Measurements from ENCODE around the gene PCGF6. TPM values are rescaled to one million over a fixed set of nuclear protein-coding genes. Genes with fewer than 3 reads are reported as not detected.

The PCGF6 gene
- total RNA-seq, 1 donor from 2014 or later = 8.3 TPM

DNA sequence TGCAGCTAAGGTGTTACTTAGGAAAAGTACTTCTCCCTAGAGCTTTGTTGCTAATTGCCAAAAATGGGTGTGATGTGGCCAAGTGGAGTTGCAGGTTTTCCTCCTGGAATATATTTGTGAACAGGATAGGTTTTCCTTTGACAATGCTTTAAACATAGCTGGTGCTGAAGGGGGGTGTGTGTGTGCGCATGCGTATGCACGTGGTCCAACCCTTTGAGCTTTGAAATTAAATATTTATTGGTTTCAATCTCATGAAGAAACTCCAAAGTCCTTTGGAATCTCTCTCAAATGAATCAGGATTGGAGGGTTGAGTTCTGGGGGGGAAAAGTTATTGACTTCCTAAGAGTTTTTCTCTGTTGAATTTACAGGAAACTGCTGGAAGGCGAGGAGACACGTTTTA is 62.9 kb downstream of the PCGF6 start:
- no peak for DNase-seq (ENCODE audit: extremely low spot score in 2 of 2)
- no peaks in the 10 kb centered on the region for H3K9me3 ChIP-seq
- H3K36me3 ChIP-seq = no peaks in the 10 kb centered on the region
- TF ChIP-seq POLR2AphosphoS5 (IDR thresholded peaks at IDR 0.05; ENCODE audit: insufficient read depth in 1 of 2, low read depth in 1 of 2) (no peak), POLR2A (IDR thresholded peaks at IDR 0.05) (no peak)
- TF ChIP-seq, protein P1, sequence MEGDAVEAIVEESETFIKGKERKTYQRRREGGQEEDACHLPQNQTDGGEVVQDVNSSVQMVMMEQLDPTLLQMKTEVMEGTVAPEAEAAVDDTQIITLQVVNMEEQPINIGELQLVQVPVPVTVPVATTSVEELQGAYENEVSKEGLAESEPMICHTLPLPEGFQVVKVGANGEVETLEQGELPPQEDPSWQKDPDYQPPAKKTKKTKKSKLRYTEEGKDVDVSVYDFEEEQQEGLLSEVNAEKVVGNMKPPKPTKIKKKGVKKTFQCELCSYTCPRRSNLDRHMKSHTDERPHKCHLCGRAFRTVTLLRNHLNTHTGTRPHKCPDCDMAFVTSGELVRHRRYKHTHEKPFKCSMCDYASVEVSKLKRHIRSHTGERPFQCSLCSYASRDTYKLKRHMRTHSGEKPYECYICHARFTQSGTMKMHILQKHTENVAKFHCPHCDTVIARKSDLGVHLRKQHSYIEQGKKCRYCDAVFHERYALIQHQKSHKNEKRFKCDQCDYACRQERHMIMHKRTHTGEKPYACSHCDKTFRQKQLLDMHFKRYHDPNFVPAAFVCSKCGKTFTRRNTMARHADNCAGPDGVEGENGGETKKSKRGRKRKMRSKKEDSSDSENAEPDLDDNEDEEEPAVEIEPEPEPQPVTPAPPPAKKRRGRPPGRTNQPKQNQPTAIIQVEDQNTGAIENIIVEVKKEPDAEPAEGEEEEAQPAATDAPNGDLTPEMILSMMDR (IDR thresholded peaks at IDR 0.05) = no peak
- H3K4me1 ChIP-seq = no peaks in the 10 kb centered on the region
- H3K27ac ChIP-seq = no peak overlapping the region
- H3K4me3 ChIP-seq = no peak overlapping the region
- H3K27me3 ChIP-seq = no peaks in the 10 kb centered on the region
- intact Hi-C loops (cut with DNase I) = no loop called here

DNA sequence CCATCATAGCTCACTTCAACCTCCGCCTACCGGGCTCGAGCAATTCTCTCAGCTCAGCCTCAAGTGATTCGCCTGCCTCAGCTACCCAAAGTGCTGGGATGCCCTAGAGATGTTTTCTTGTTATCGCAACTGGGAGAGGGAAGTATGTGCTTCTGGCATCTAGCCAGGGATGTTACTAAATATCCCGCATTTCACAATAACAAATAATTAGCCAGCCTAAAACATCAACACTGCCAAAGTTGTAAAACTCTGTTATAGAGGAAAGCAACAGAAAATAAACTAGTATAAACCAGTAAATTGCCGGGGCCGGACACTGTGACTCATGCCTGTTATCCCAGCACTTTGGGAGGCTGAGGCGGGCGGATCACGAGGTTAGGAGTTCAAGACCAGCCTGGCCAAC is 66.8 kb downstream of the PCGF6 start:
- Histone ChIP-seq H3K27ac (no peak overlapping the region), H3K27me3 (no peaks in the 10 kb centered on the region), H3K4me3 (no peak overlapping the region), H3K9me3 (no peaks in the 10 kb centered on the region), H3K4me1 (no peaks in the 10 kb centered on the region), H3K36me3 (no peaks in the 10 kb centered on the region)
- intact Hi-C loops (cut with DNase I) = no loop called here
- DNase-seq (ENCODE audit: extremely low spot score in 2 of 2) = no peak
- TF ChIP-seq POLR2AphosphoS5 (IDR thresholded peaks at IDR 0.05; ENCODE audit: insufficient read depth in 1 of 2, low read depth in 1 of 2) = no peak
- TF ChIP-seq, protein P1 (IDR thresholded peaks at IDR 0.05) = no peak

DNA sequence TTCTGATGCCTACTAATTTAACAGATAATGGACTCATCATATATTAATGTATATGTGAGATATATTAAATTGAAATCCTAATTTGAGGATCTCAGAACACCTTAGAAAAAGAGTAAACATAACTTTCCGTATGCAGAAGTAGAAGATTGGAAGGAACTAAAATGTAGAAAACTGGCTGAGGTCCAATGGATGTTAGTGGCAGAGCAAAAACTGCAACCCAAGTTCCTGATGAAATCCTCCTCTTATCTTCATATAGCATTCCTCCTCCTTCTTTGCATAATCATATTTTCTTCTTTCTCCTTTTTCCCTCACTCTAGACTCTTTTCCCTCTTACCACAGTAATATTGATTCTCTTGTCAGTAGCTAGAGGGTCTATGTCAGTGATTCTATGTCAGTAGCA is 68.0 kb downstream of the PCGF6 start:
- no peak for TF ChIP-seq POLR2A (IDR thresholded peaks at IDR 0.05)
- TF ChIP-seq, protein P1 (IDR thresholded peaks at IDR 0.05) = no peak
- TF ChIP-seq POLR2AphosphoS5 (IDR thresholded peaks at IDR 0.05; ENCODE audit: insufficient read depth in 1 of 2, low read depth in 1 of 2) = no peak
- no peaks in the 10 kb centered on the region for H3K36me3 ChIP-seq
- no peak for DNase-seq (ENCODE audit: extremely low spot score in 2 of 2)
- H3K9me3 ChIP-seq = no peaks in the 10 kb centered on the region
- H3K27me3 ChIP-seq = peaks cover 5% of the 10 kb centered on the region
- peaks cover 2% of the 10 kb centered on the region for H3K4me1 ChIP-seq
- H3K4me3 ChIP-seq = no peak overlapping the region
- intact Hi-C loops (cut with DNase I) = no loop called here
- H3K27ac ChIP-seq = no peak overlapping the region

DNA sequence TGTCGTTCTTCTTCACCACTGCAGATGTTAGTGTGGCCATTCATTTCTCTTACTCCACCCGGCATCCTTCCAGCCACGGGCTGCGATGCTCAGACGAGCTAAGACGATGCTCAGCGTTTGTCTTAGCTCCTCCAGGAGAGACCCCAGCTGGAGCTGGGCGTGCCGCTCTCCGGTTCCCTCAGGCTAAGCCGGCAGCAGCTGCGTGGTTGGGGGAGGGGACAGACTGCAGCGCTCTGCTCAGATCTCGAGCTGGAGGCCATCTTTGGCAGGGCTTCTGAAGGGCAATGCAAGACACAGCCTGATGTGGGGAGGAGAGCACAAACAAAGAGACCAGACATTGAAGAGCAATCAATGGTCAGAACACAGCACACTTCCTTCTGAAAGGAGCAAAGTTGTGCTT is 69.2 kb downstream of the PCGF6 start:
- Histone ChIP-seq H3K27me3 (peaks cover 18% of the 10 kb centered on the region), H3K9me3 (no peaks in the 10 kb centered on the region), H3K4me1 (peaks cover 13% of the 10 kb centered on the region), H3K27ac (no peak overlapping the region), H3K4me3 (no peak overlapping the region), H3K36me3 (no peaks in the 10 kb centered on the region)
- no peak for DNase-seq (ENCODE audit: extremely low spot score in 2 of 2)
- TF ChIP-seq POLR2A (IDR thresholded peaks at IDR 0.05) = no peak
- TF ChIP-seq, protein P1 (IDR thresholded peaks at IDR 0.05) = no peak
- TF ChIP-seq POLR2AphosphoS5 (IDR thresholded peaks at IDR 0.05; ENCODE audit: insufficient read depth in 1 of 2, low read depth in 1 of 2) = no peak
- intact Hi-C loops (cut with DNase I) = no loop called here

DNA sequence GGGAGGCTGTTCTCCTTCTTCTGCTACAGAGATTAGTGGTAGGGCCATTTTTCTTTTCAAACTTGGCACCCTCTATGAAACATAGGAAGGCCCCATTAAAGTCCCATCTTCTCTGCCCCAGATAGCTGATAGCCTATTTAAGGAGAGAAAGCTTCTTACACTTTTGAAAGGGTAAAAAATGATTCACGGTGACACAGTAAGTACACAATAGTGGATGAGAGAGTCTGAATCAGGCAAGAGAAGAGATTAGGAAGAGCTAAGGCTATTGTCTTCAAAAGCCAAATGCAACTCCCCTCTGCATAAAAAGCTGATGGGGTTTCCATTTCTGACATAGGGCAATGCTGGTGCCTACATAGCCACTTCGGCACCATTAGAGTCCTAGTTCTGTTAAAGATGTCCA is 70.4 kb downstream of the PCGF6 start:
- Histone ChIP-seq H3K36me3 (no peaks in the 10 kb centered on the region), H3K27ac (no peak overlapping the region), H3K4me3 (no peak overlapping the region), H3K9me3 (no peaks in the 10 kb centered on the region), H3K27me3 (peaks cover 20% of the 10 kb centered on the region), H3K4me1 (peaks cover 16% of the 10 kb centered on the region)
- TF ChIP-seq, protein P1 (IDR thresholded peaks at IDR 0.05) = no peak
- TF ChIP-seq POLR2AphosphoS5 (IDR thresholded peaks at IDR 0.05; ENCODE audit: insufficient read depth in 1 of 2, low read depth in 1 of 2) (no peak), POLR2A (IDR thresholded peaks at IDR 0.05) (no peak)
- no peak for DNase-seq (ENCODE audit: extremely low spot score in 2 of 2)
- intact Hi-C loops (cut with DNase I) = no loop called here

Data from vagina (tissue), 2 donors.